ENCODE data around the gene CAV3. TPM values are rescaled to one million over a fixed set of nuclear protein-coding genes. Genes with fewer than 3 reads are reported as not detected.

CAV3 gene
- total and polyA plus RNA-seq, 2 donors (not counting 3 experiments of a cell fraction or from before 2014, with no cell fraction given) = not detected

- Histone ChIP-seq H3K9ac (replicated peaks; ENCODE audit: extremely low read depth, insufficient read depth, low read length) (no peak overlapping the region), H3K9me3 (replicated peaks; ENCODE audit: control insufficient read depth, insufficient read depth, low read length) (no peaks in the 10 kb centered on the region), H3K9me1 (replicated peaks; ENCODE audit: control insufficient read depth, extremely low read depth, insufficient read depth, low read length) (no peaks in the 10 kb centered on the region), H3K4me3 (replicated peaks in 1 of 3; ENCODE audit: insufficient read depth in 1 of 3, low read depth in 1 of 3, low read length in 3 of 3) (no peak overlapping the region), H3K36me3 (ENCODE audit: control insufficient read depth in 2 of 2, extremely low read depth in 1 of 2, insufficient read depth in 2 of 2, low read length in 2 of 2) (no peaks in the 10 kb centered on the region), H4K20me1 (replicated peaks; ENCODE audit: control insufficient read depth, extremely low read depth, insufficient read depth, low read length) (no peaks in the 10 kb centered on the region), H3K4me1 (ENCODE audit: control insufficient read depth, extremely low read depth, insufficient read depth, low read length) (peaks cover 16% of the 10 kb centered on the region), H3K4me2 (ENCODE audit: insufficient read depth, low read length) (peak overlapping the region; percentile 29), H2AFZ (ENCODE audit: low read depth, low read length) (peak overlapping the region; percentile 22), H3K27me3 (ENCODE audit: control insufficient read depth in 2 of 2, insufficient read depth in 2 of 2, low read length in 2 of 2) (peaks cover 24 to 28% of the 10 kb centered on the region in 2 experiments), H3K79me2 (ENCODE audit: control insufficient read depth, insufficient read depth, low read length) (no peaks in the 10 kb centered on the region), H3K27ac (ENCODE audit: insufficient read depth, low read depth, low read length) (no peak overlapping the region)
- intact Hi-C loops (cut with micrococcal nuclease) = loop anchor here (1.0 to 5.0 kb wide), 6 partner anchors 100 to 534 kb away; partner anchors contain the start of gene RAD18
- BruUV-seq (replicated peaks) = no TSS peak
- TF ChIP-seq MYC (IDR thresholded peaks at IDR 0.05; ENCODE audit: low read depth, low read length) = no peak
- TF ChIP-seq GATA2 (IDR thresholded peaks at IDR 0.05; ENCODE audit: insufficient read depth, insufficient read length, low read depth, low read length) = no peak
- peak; percentile 17 for TF ChIP-seq EZH2 (IDR thresholded peaks at IDR 0.05; ENCODE audit: borderline replicate concordance, low read depth, low read length, severe bottlenecking)
- no peak for TF ChIP-seq FOS (IDR thresholded peaks at IDR 0.05; ENCODE audit: borderline replicate concordance, insufficient read depth, low read length)
- ChIA-PET CTCF (interaction anchor here (0.8 to 2.8 kb wide), 28 partner anchors 9 to 535 kb away, joined by 3 to 23 read pairs (median 8); partner anchors contain the start of gene RAD18), POLR2A (no interaction called here)
- FAIRE-seq (no peak), DNase-seq (ENCODE audit: low read depth, low spot score) (peak; percentile 9)
- dilution Hi-C loops (cut with MboI; ENCODE audit: extremely low pct_ligation_motif_present, low sequenced_read_pairs) = no loop called here
Observed at GRCh38 chr3:8768364-8769087, 34.9 kb downstream of the CAV3 start.

- no peaks in the 10 kb centered on the region for H3K9me3 ChIP-seq (replicated peaks; ENCODE audit: control insufficient read depth, insufficient read depth, low read length)
- DNase-seq (ENCODE audit: low read depth, low spot score) (peak; percentile 69), FAIRE-seq (peak; percentile 64)
- CTCF ChIA-PET = interaction anchor here (0.5 to 2.8 kb wide), 69 partner anchors 8 to 571 kb away, joined by 3 to 23 read pairs (median 5); partner anchors contain the start of gene RAD18
- peak within 1 kb of the TSS; percentile 43 for H3K4me2 ChIP-seq (ENCODE audit: insufficient read depth, low read length)
- POLR2A ChIA-PET = no interaction called here
- no peaks in the 10 kb centered on the region for H3K9me1 ChIP-seq (replicated peaks; ENCODE audit: control insufficient read depth, extremely low read depth, insufficient read depth, low read length)
- dilution Hi-C loops (cut with MboI; ENCODE audit: extremely low pct_ligation_motif_present, low sequenced_read_pairs) (no loop called here), intact Hi-C loops (cut with micrococcal nuclease) (loop anchor here (1.0 to 5.0 kb wide), 6 partner anchors 100 to 533 kb away; partner anchors contain the start of gene RAD18)
- TF ChIP-seq CTCF (IDR thresholded peaks at IDR 0.05; ENCODE audit: extremely low read depth in 1 of 2, insufficient read depth in 1 of 2, low read depth in 1 of 2, low read length in 2 of 2) (peak; percentile 99), MAX (IDR thresholded peaks at IDR 0.05; ENCODE audit: insufficient read depth, insufficient read length) (no peak), GATA2 (IDR thresholded peaks at IDR 0.05; ENCODE audit: insufficient read depth, insufficient read length, low read depth, low read length) (no peak), EZH2 (IDR thresholded peaks at IDR 0.05; ENCODE audit: borderline replicate concordance, low read depth, low read length, severe bottlenecking) (no peak)
- no peaks in the 10 kb centered on the region for H4K20me1 ChIP-seq (replicated peaks; ENCODE audit: control insufficient read depth, extremely low read depth, insufficient read depth, low read length)
- peak within 1 kb of the TSS; percentile 21 for H2AFZ ChIP-seq (ENCODE audit: low read depth, low read length)
- peak within 1 kb of the TSS in 1 of 3 experiments; percentile 9 for H3K4me3 ChIP-seq (replicated peaks in 1 of 3; ENCODE audit: insufficient read depth in 1 of 3, low read depth in 1 of 3, low read length in 3 of 3)
- H3K27me3 ChIP-seq (ENCODE audit: control insufficient read depth in 2 of 2, insufficient read depth in 2 of 2, low read length in 2 of 2) = peaks cover 24 to 28% of the 10 kb centered on the region in 2 experiments
- BruUV-seq (replicated peaks) = no TSS peak
- no peaks in the 10 kb centered on the region for H3K36me3 ChIP-seq (ENCODE audit: control insufficient read depth in 2 of 2, extremely low read depth in 1 of 2, insufficient read depth in 2 of 2, low read length in 2 of 2)
- H3K9ac ChIP-seq (replicated peaks; ENCODE audit: extremely low read depth, insufficient read depth, low read length) = no peak within 1 kb of the TSS
- H3K4me1 ChIP-seq (ENCODE audit: control insufficient read depth, extremely low read depth, insufficient read depth, low read length) = peaks cover 16% of the 10 kb centered on the region
- H3K27ac ChIP-seq (ENCODE audit: insufficient read depth, low read depth, low read length) = no peak within 1 kb of the TSS
- no peaks in the 10 kb centered on the region for H3K79me2 ChIP-seq (ENCODE audit: control insufficient read depth, insufficient read depth, low read length)
Observed at GRCh38 chr3:8769088-8769822, 35.7 kb downstream of the CAV3 start, which contains the start of gene OXTR. OXTR (minus strand) TSS chr3:8769613; CDS start chr3:8768187, 1,426 bp downstream.
